HEK293 (cell line): ENCODE data around the gene FAM216A.

Experiments
- BCL11B ChIP-seq: fragments of 450-650 bp; formaldehyde crosslinking; IDR thresholded peaks from 2 replicates; pipeline ENCODE4 v1.5.1; 2016; ENCODE audit warnings: low read depth, missing biosample characterization, missing genetic modification characterization
- ELK4 ChIP-seq: IDR thresholded peaks from 2 replicates; pipeline ENCODE4 v1.6.1; 2011; ENCODE audit warnings: mild to moderate bottlenecking, low read depth, low read length, borderline replicate concordance
- HOXA7 ChIP-seq: sonication (generic); formaldehyde crosslinking; IDR thresholded peaks from 2 replicates; pipeline ENCODE4 v1.8.1; 2022; ENCODE audit warnings: missing genetic modification reagents, borderline replicate concordance
- IKZF3 ChIP-seq: fragments of 450-650 bp; IDR thresholded peaks from 2 replicates; pipeline ENCODE4 v1.5.0; 2018; ENCODE audit warnings: missing biosample characterization, mild to moderate bottlenecking, missing genetic modification characterization, moderate library complexity
- KLF9 ChIP-seq: fragments of 450-650 bp; formaldehyde crosslinking; IDR thresholded peaks from 2 replicates; pipeline ENCODE4 v1.5.1; 2016; ENCODE audit warnings: missing biosample characterization, missing genetic modification characterization, low read depth
- PBX3 ChIP-seq: sonication (generic); formaldehyde crosslinking; IDR thresholded peaks from 2 replicates; pipeline ENCODE4 v1.8.1; 2022; ENCODE audit warnings: mild to moderate bottlenecking, moderate library complexity, missing genetic modification reagents
- REPIN1 ChIP-seq: fragments of 450-650 bp; formaldehyde crosslinking; IDR thresholded peaks from 2 replicates; pipeline ENCODE4 v1.5.1; 2017; ENCODE audit warnings: missing biosample characterization, missing genetic modification characterization, low read depth
- SALL2 ChIP-seq: fragments of 450-650 bp; formaldehyde crosslinking; IDR thresholded peaks from 2 replicates; pipeline ENCODE4 v1.5.0; 2017; ENCODE audit warnings: missing biosample characterization, mild to moderate bottlenecking, missing genetic modification characterization, borderline replicate concordance
- ZBTB1 ChIP-seq: fragments of 450-650 bp; formaldehyde crosslinking; IDR thresholded peaks from 2 replicates; pipeline ENCODE4 v1.5.1; 2016; ENCODE audit warnings: missing biosample characterization, missing genetic modification characterization
- ZBTB26 ChIP-seq: fragments of 450-650 bp; formaldehyde crosslinking; optimal IDR thresholded peaks from 2 replicates; pipeline ENCODE3; 2016; ENCODE audit warnings: missing biosample characterization, mild to moderate bottlenecking, missing genetic modification characterization
- ZBTB49 ChIP-seq: fragments of 450-650 bp; formaldehyde crosslinking; IDR thresholded peaks from 2 replicates; pipeline ENCODE4 v1.5.1; 2016; ENCODE audit warnings: missing biosample characterization, missing genetic modification characterization, low read depth
- ZFP3 ChIP-seq: fragments of 450-650 bp; formaldehyde crosslinking; IDR thresholded peaks from 2 replicates; pipeline ENCODE4 v1.5.1; 2016; ENCODE audit warnings: low read depth, missing biosample characterization, missing genetic modification characterization
- ZFP37 ChIP-seq: fragments of 450-650 bp; formaldehyde crosslinking; IDR thresholded peaks from 2 replicates; pipeline ENCODE4 v1.5.1; 2016; ENCODE audit warnings: missing biosample characterization, missing genetic modification characterization
- ZIC2 ChIP-seq: fragments of 450-650 bp; formaldehyde crosslinking; IDR thresholded peaks from 2 replicates; pipeline ENCODE4 v1.5.1; 2016; ENCODE audit warnings: missing biosample characterization, missing genetic modification characterization
- ZNF112 ChIP-seq: fragments of 450-650 bp; formaldehyde crosslinking; IDR thresholded peaks from 2 replicates; pipeline ENCODE4 v1.5.0; 2017; ENCODE audit warnings: missing biosample characterization, missing genetic modification characterization
- ZNF138 ChIP-seq: fragments of 450-650 bp; formaldehyde crosslinking; IDR thresholded peaks from 2 replicates; pipeline ENCODE4 v1.5.1; 2016; ENCODE audit warnings: missing biosample characterization, missing genetic modification characterization, borderline replicate concordance
- ZNF19 ChIP-seq: fragments of 450-650 bp; formaldehyde crosslinking; IDR thresholded peaks from 2 replicates; pipeline ENCODE4; 2016; ENCODE audit warnings: missing biosample characterization, missing genetic modification characterization, low read depth
- ZNF202 ChIP-seq: fragments of 450-650 bp; formaldehyde crosslinking; IDR thresholded peaks from 2 replicates; pipeline ENCODE4 v1.5.1; 2016; ENCODE audit warnings: missing biosample characterization, missing genetic modification characterization, borderline replicate concordance
- ZNF214 ChIP-seq: fragments of 450-650 bp; formaldehyde crosslinking; IDR thresholded peaks from 2 replicates; pipeline ENCODE4 v1.5.1; 2017; ENCODE audit warnings: missing biosample characterization, mild to moderate bottlenecking, missing genetic modification characterization, borderline replicate concordance
- ZNF23 ChIP-seq: fragments of 450-650 bp; formaldehyde crosslinking; IDR thresholded peaks from 2 replicates; pipeline ENCODE4 v1.5.1; 2016; ENCODE audit warnings: missing biosample characterization, missing genetic modification characterization, borderline replicate concordance
- ZNF26 ChIP-seq: fragments of 450-650 bp; formaldehyde crosslinking; IDR thresholded peaks from 2 replicates; pipeline ENCODE4 v1.5.1; 2016; ENCODE audit warnings: missing biosample characterization, missing genetic modification characterization
- ZNF274 ChIP-seq, 2 experiments: fragments of 200-500 bp in 1 of 2; fragments of 450-650 bp in 1 of 2; sonication (Bioruptor generic) in 1 of 2; formaldehyde crosslinking in 1 of 2; IDR thresholded peaks; 2 replicates each; pipeline versions ENCODE4 v1.5.1 to v1.6.1; 2014 to 2016; ENCODE audit warnings: borderline replicate concordance in 1 of 2, inconsistent platforms in 1 of 2, low read length in 1 of 2, missing biosample characterization in 1 of 2, missing genetic modification characterization in 1 of 2
- ZNF354C ChIP-seq: fragments of 450-650 bp; formaldehyde crosslinking; IDR thresholded peaks from 2 replicates; pipeline ENCODE4 v1.5.1; 2016; ENCODE audit warnings: missing biosample characterization, missing genetic modification characterization, low read depth, borderline replicate concordance
- ZNF362 ChIP-seq: fragments of 450-650 bp; formaldehyde crosslinking; IDR thresholded peaks from 2 replicates; pipeline ENCODE4 v1.5.1; 2016; ENCODE audit warnings: missing biosample characterization, missing genetic modification characterization
- ZNF544 ChIP-seq: fragments of 450-650 bp; formaldehyde crosslinking; IDR thresholded peaks from 2 replicates; pipeline ENCODE4 v1.5.0; 2017; ENCODE audit warnings: missing biosample characterization, missing genetic modification characterization
- ZNF548 ChIP-seq: fragments of 450-650 bp; formaldehyde crosslinking; IDR thresholded peaks from 2 replicates; pipeline ENCODE4 v1.5.1; 2016; ENCODE audit warnings: missing biosample characterization, missing genetic modification characterization
- ZNF571 ChIP-seq: fragments of 450-650 bp; formaldehyde crosslinking; IDR thresholded peaks from 2 replicates; pipeline ENCODE4 v1.5.0; 2017; ENCODE audit warnings: missing biosample characterization, missing genetic modification characterization
- ZNF704 ChIP-seq: fragments of 450-650 bp; formaldehyde crosslinking; IDR thresholded peaks from 2 replicates; pipeline ENCODE4 v1.5.1; 2016; ENCODE audit warnings: missing biosample characterization, missing genetic modification characterization
- ZNF747 ChIP-seq: fragments of 450-650 bp; formaldehyde crosslinking; IDR thresholded peaks from 2 replicates; pipeline ENCODE4 v1.5.1; 2016; ENCODE audit warnings: missing biosample characterization, missing genetic modification characterization

The FAM216A gene

GRCh38 chr12:110468214-110469048 lies at the start of gene FAM216A, which contains the start of gene GPN3 (continued):
- no peak for TF ChIP-seq ELK4
- TF ChIP-seq ZNF747 (tag by site-specific recombination), result no peak
- TF ChIP-seq ZIC2 (tag by site-specific recombination), result peak; percentile 79; the same call in 1 of the 2 replicates
- no peak for TF ChIP-seq ZBTB49 (tag by site-specific recombination)
- TF ChIP-seq ZNF26 (tag by site-specific recombination), result no peak
- TF ChIP-seq BCL11B (tag by site-specific recombination), result 0 out of 2 replicates have a peak, but pooled peaks have one; percentile 34
- TF ChIP-seq ZBTB1 (tag by site-specific recombination), result peak; percentile 58; the same call in 1 of the 2 replicates
- no peak for TF ChIP-seq ZNF202 (tag by site-specific recombination)
- peak; percentile 57; the same call in 1 of the 2 replicates for TF ChIP-seq PBX3
- no peak for TF ChIP-seq ZNF571 (tag by site-specific recombination)
- no peak for TF ChIP-seq SALL2 (tag by site-specific recombination)
- no peak for TF ChIP-seq ZNF138 (tag by site-specific recombination)
- TF ChIP-seq KLF9 (tag by site-specific recombination), result peak; percentile 77
- no peak for TF ChIP-seq ZNF548 (tag by site-specific recombination)
- TF ChIP-seq ZNF19, result no peak
- TF ChIP-seq ZNF544 (tag by site-specific recombination), result no peak
- TF ChIP-seq ZNF214 (tag by site-specific recombination), result no peak
- no peak for TF ChIP-seq ZNF704 (tag by site-specific recombination)
- TF ChIP-seq ZFP3 (tag by site-specific recombination), result no peak
- TF ChIP-seq ZNF354C (tag by site-specific recombination), result no peak
- peak; percentile 89 for TF ChIP-seq ZBTB26 (tag by site-specific recombination)
- TF ChIP-seq ZNF362 (tag by site-specific recombination), result no peak
- TF ChIP-seq HOXA7 (CRISPR knock-in tag), result no peak
- peak; percentile 74 for TF ChIP-seq IKZF3 (tag by site-specific recombination)
- 0 out of 2 replicates have a peak, but pooled peaks have one; percentile 10 for TF ChIP-seq REPIN1
- no peak for TF ChIP-seq ZNF23 (tag by site-specific recombination)
- TF ChIP-seq ZNF274 (IDR thresholded peaks at IDR 0.05; ENCODE audit: low read length), result no peak
- TF ChIP-seq ZNF274 (tag by site-specific recombination; IDR thresholded peaks at IDR 0.05; ENCODE audit: borderline replicate concordance), result no peak
- TF ChIP-seq ZNF112 (tag by site-specific recombination), result no peak
- no peak for TF ChIP-seq ZFP37 (tag by site-specific recombination)
